Right lobe of liver (tissue), 6 donors: ENCODE results near the gene FILIP1. TPM values are rescaled to one million over a fixed set of nuclear protein-coding genes. Genes with fewer than 3 reads are reported as not detected.

Source experiments
- ATAC-seq, 4 donors: fragments of 200-7000 bp; cut with Tn5 transposase; one replicate each; pipeline ENCODE4 v1.9.1; 2020; ENCODE audit warnings: mild to moderate bottlenecking in 4 of 4, moderate library complexity in 4 of 4
- DNase-seq, 3 donors: peaks; one replicate each; pipeline ENCODE4 v3.0.0-alpha.2; 2020
- H3K27ac ChIP-seq, 3 donors: fragments of 200-600 bp; one replicate each; pipeline ENCODE4 v1.8.0; 2022
- H3K27me3 ChIP-seq, 2 donors: fragments of 200-600 bp; one replicate each; pipeline ENCODE4 v1.8.0; 2022
- H3K36me3 ChIP-seq, 4 donors: fragments of 200-600 bp; sonication (generic) in 1 of 4; one replicate each; pipeline versions ENCODE4 v1.5.1 to v1.8.0; 2017 to 2022; ENCODE audit warnings: control low read depth in 1 of 4
- H3K4me1 ChIP-seq, 4 donors: fragments of 200-600 bp; sonication (generic) in 1 of 4; one replicate each; pipeline versions ENCODE4 v1.5.1 to v1.8.0; 2017 to 2022; ENCODE audit warnings: control low read depth in 1 of 4
- H3K4me3 ChIP-seq, 3 donors: fragments of 200-600 bp; one replicate each; pipeline ENCODE4 v1.8.0; 2022
- H3K9me3 ChIP-seq, 4 donors: fragments of 200-600 bp; sonication (generic) in 1 of 4; one replicate each; pipeline versions ENCODE4 v1.5.1 to v1.8.0; 2017 to 2022; ENCODE audit warnings: control low read depth in 1 of 4
- POLR2A ChIP-seq: fragments of 450-650 bp; IDR thresholded peaks from one replicate; pipeline ENCODE4 v1.6.1; 2017; ENCODE audit warnings: antibody characterized with exemption, mild to moderate bottlenecking
- WGBS: methylation state at CpG from one replicate; pipeline ENCODE4 v1.1.6; 2018; ENCODE audit warnings: low coverage, low lambda C conversion rate; ENCODE audit not compliant: insufficient coverage; ENCODE audit errors: missing lambda C conversion rate; 5-methylcytosine and 5-hydroxymethylcytosine counted together
- intact Hi-C, 2 donors: fragments of 100-400 bp; cut with DNase I; formaldehyde crosslinking; loops; one replicate each; pipeline versions ENCODE4 v1.11.2 to v1.14.1; 2022
- total RNA-seq, 6 experiments: library from RNA; depleted of rRNA in 2 of 6; stranded (reverse); fragments of >200 nt in 2 of 6; fragmentation: NEBNext Ultra II Directional in 3 of 6; extraction: Animal tissue kit (Norgen Biotek cat#: 25700) in 3 of 6; gene quantifications; one replicate each; pipeline versions ENCODE4 v1.1.0 to v1.2.4, GENCODE V29; 2016 to 2023
- TF ChIP-seq, protein P1 (sequence below), 4 donors: fragments of 200-600 bp in 3 of 4; fragments of 450-650 bp in 1 of 4; IDR thresholded peaks; one replicate each; pipeline versions ENCODE4 v1.5.1 to v1.8.0; 2016 to 2022; ENCODE audit warnings: antibody characterized with exemption in 4 of 4, mild to moderate bottlenecking in 2 of 4
- donor health status: DM: no; HTN: yes; CAD: no.
- donor health status: DM: no; HTN: no; CAD: no.
- donor health status: DM: no; HTN: no; CAD: no.
- donor health status: DM: no; HTN: yes; CAD: no.
- donor health status: DM: no; HTN: yes; CAD: no.

The FILIP1 gene
- total RNA-seq, 6 experiments from 2014 or later, result 0.95 to 2.2 (median 1.6) TPM

DNA sequence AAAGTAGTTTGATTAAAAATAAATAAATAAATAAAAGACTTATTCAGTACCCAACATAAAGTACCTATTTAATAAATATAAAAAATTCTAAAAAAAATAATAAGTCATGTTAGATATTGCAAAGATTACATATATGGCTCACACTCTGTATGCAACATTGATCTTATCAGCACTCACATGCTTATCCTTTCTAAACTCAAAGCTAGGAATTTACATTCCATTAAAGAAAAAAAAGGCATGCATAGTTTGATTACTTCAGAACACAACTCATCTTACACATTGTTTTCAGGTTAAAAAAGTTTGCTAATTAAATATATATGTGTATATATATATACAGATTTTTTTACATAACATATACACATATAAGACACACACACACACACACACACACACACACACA, 96.4 kb downstream of the FILIP1 start:
- H3K36me3 ChIP-seq, result no peaks in the 10 kb centered on the region
- DNase-seq (no peak), ATAC-seq (no peak)
- no peaks in the 10 kb centered on the region for H3K9me3 ChIP-seq
- H3K27ac ChIP-seq, result no peak overlapping the region
- TF ChIP-seq POLR2A, result no peak
- intact Hi-C loops, result no loop called here
- H3K27me3 ChIP-seq, result no peaks in the 10 kb centered on the region
- no peaks in the 10 kb centered on the region for H3K4me1 ChIP-seq
- no peak overlapping the region for H3K4me3 ChIP-seq

DNA sequence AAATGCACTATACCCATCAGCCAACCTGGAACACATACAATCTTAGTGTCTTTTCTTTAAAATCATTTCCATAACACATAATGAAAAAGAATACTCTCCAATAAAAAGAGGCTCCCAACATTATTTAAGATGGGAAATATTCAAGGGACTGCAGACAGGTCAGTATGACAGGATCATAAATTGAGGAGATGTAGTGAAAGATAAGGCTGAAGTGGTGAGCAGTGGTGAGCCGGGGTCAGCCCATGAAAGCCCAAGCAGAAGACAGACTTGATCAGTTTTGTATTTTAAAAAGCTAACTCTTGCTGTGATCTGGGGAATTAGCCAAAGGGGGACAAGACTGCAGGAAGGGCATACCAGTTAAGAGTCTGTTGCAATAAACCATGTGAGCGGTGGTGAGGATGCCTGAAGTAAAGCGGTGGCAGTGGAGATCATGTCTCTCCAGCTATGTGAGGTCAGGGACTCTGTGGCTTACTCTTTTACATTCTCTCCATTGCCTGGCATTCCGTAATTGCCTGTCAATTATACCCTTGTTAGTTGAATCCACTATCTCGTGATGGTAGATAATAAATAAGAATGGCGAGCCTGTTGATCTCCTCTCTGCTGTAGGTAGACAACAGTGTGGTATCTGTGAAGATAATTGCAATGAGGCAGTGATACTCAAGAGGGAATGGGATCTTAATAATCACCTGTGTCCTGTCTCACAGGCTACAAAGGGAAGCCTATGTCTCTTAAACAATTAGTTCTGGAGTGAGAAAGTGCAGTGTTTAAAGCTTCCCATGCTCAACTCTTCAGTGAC, 97.4 kb downstream of the FILIP1 start:
- TF ChIP-seq, protein P1, sequence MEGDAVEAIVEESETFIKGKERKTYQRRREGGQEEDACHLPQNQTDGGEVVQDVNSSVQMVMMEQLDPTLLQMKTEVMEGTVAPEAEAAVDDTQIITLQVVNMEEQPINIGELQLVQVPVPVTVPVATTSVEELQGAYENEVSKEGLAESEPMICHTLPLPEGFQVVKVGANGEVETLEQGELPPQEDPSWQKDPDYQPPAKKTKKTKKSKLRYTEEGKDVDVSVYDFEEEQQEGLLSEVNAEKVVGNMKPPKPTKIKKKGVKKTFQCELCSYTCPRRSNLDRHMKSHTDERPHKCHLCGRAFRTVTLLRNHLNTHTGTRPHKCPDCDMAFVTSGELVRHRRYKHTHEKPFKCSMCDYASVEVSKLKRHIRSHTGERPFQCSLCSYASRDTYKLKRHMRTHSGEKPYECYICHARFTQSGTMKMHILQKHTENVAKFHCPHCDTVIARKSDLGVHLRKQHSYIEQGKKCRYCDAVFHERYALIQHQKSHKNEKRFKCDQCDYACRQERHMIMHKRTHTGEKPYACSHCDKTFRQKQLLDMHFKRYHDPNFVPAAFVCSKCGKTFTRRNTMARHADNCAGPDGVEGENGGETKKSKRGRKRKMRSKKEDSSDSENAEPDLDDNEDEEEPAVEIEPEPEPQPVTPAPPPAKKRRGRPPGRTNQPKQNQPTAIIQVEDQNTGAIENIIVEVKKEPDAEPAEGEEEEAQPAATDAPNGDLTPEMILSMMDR (IDR thresholded peaks at IDR 0.05), result no peak
- TF ChIP-seq POLR2A, result no peak
- no peak overlapping the region for H3K27ac ChIP-seq
- H3K9me3 ChIP-seq, result no peaks in the 10 kb centered on the region
- H3K4me1 ChIP-seq, result no peaks in the 10 kb centered on the region
- no peaks in the 10 kb centered on the region for H3K36me3 ChIP-seq
- ATAC-seq, result no peak
- WGBS, result 78% methylated on average over 3 of the region's 6 CpGs
- intact Hi-C loops, result no loop called here
- H3K27me3 ChIP-seq, result no peaks in the 10 kb centered on the region
- no peak for DNase-seq
- H3K4me3 ChIP-seq, result no peak overlapping the region

DNA sequence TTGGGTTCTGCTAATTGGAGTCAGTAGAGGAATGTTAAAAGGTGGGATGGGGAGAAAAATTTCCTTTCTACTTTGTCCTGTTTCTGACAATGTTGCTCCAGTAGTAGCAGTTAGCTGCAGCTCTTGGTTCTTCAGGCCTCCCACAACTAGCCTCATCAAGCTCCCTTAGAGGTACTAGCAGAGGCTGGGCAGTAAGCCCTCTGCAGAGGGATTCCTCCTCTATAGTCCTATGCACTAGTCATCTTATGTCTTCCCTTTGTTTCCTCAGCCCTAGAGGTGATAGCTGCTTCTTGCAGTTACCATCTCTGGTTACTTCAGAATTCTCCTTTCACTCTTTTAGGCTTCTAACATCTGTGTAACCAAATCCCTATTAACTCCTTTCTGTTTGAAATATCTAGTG, 99.8 kb downstream of the FILIP1 start:
- TF ChIP-seq, protein P1 (IDR thresholded peaks at IDR 0.05), result no peak
- no peak for TF ChIP-seq POLR2A
- intact Hi-C loops, result no loop called here
- Histone ChIP-seq H3K27ac (no peak overlapping the region), H3K4me1 (no peaks in the 10 kb centered on the region), H3K4me3 (no peak overlapping the region), H3K9me3 (no peaks in the 10 kb centered on the region), H3K36me3 (no peaks in the 10 kb centered on the region), H3K27me3 (no peaks in the 10 kb centered on the region)
- DNase-seq (no peak), ATAC-seq (no peak)

DNA sequence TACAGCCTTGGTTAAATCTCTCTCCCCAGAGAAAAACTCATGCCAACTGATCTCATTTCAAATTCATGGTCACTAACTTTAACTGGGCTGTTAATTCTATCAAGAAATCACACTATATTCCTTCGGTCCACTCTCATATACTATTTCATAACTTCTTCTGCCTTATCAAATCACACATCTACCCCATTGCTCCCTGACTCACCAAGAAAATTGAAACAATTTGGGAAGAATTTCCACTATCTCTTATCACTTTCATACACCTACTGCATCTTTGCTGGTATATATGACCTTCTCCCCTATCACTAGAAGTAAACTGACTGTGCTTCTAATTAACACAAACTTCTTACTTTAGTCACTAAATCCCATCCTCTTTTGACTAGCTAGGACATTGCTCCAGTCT, 102.3 kb downstream of the FILIP1 start:
- WGBS, result 79% methylated on average over 1 of the region's 1 CpG
- no peak overlapping the region for H3K4me3 ChIP-seq
- ATAC-seq (no peak), DNase-seq (no peak)
- TF ChIP-seq POLR2A, result no peak
- TF ChIP-seq, protein P1 (IDR thresholded peaks at IDR 0.05), result no peak
- H3K27ac ChIP-seq, result no peak overlapping the region
- H3K36me3 ChIP-seq, result no peaks in the 10 kb centered on the region
- no peaks in the 10 kb centered on the region for H3K27me3 ChIP-seq
- intact Hi-C loops, result no loop called here
- H3K4me1 ChIP-seq, result no peaks in the 10 kb centered on the region
- no peaks in the 10 kb centered on the region for H3K9me3 ChIP-seq

DNA sequence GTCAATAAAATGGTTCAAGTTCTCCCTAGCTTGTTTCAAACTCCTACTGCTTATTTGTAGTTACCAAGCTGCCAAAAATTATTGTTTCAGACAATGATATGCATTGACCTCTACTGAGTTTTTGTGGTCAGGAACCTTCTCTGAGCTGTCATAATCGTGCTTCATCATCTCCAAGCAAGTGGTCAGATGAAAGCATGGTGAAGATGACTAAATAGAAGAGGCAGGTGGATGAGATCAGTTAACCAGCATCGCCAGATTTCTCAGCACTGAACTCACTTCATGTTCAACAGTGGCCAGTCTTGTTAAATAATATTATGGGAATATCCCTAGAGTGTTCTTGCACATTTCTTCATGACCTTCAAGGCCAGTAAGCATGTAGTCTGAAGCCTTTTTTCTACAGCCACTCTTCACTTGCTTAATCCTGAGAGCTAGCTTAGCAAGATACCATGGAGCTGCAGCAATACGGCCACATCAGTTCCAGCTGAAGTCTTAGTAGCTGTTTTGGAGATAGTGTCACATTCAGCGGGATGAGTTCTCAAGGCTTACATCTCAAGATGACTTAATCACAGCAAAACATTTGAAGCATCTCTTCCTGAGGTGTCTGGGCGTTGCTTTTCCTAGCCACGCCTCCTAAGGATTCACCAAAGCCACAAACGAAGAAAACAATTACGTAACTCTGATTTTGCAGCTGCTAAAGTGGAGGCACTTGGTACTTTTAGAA, 107.4 kb downstream of the FILIP1 start:
- no peak for DNase-seq
- no peak for TF ChIP-seq POLR2A
- TF ChIP-seq, protein P1 (IDR thresholded peaks at IDR 0.05), result no peak
- no peak overlapping the region for H3K4me3 ChIP-seq
- no peak for ATAC-seq
- H3K4me1 ChIP-seq, result no peaks in the 10 kb centered on the region
- no peaks in the 10 kb centered on the region for H3K27me3 ChIP-seq
- intact Hi-C loops, result no loop called here
- H3K27ac ChIP-seq, result no peak overlapping the region
- WGBS, result 69% methylated on average over 8 of the region's 8 CpGs
- no peaks in the 10 kb centered on the region for H3K36me3 ChIP-seq
- no peaks in the 10 kb centered on the region for H3K9me3 ChIP-seq
